Progenitor cell of endocrine pancreas (in vitro differentiated cells): Measurements from ENCODE around the gene CDKN1A. TPM values are rescaled to one million over a fixed set of nuclear protein-coding genes. Genes with fewer than 3 reads are reported as not detected.

Source experiments
- DNase-seq: peaks from one replicate; pipeline ENCODE4 v3.0.0; 2021; ENCODE audit warnings: low spot score; ENCODE audit not compliant: unreplicated experiment
- H3K27ac Mint-ChIP-seq: 2 replicates; pipeline ENCODE4 v1.8.0; 2021; ENCODE audit warnings: mild to moderate bottlenecking, moderate library complexity, mixed read lengths
- H3K27me3 Mint-ChIP-seq: 2 replicates; pipeline ENCODE4 v1.8.0; 2021; ENCODE audit warnings: mixed read lengths
- H3K36me3 Mint-ChIP-seq: 2 replicates; pipeline ENCODE4 v1.8.0; 2022; ENCODE audit warnings: mixed read lengths; ENCODE audit not compliant: insufficient read depth
- H3K4me1 Mint-ChIP-seq: 2 replicates; pipeline ENCODE4 v1.8.0; 2021; ENCODE audit warnings: low read depth, mixed read lengths
- H3K4me3 Mint-ChIP-seq: 2 replicates; pipeline ENCODE4 v1.8.0; 2021; ENCODE audit warnings: low read depth, mild to moderate bottlenecking, moderate library complexity, mixed read lengths
- H3K9me3 Mint-ChIP-seq: 2 replicates; pipeline ENCODE4 v1.8.0; 2021; ENCODE audit warnings: low read depth, mixed read lengths
- total RNA-seq: library from RNA; stranded (reverse); gene quantifications from 2 replicates; pipeline ENCODE4 v1.2.1, GENCODE V29; 2021
- TF ChIP-seq, protein P1 (sequence below): fragments of 200-600 bp; sonication (generic); IDR thresholded peaks from one replicate; pipeline ENCODE4 v1.5.0; 2021; ENCODE audit warnings: antibody characterized with exemption, mild to moderate bottlenecking; ENCODE audit not compliant: unreplicated experiment

Gene CDKN1A
- total RNA-seq, 1 donor from 2014 or later, result 12.4 TPM

DNA sequence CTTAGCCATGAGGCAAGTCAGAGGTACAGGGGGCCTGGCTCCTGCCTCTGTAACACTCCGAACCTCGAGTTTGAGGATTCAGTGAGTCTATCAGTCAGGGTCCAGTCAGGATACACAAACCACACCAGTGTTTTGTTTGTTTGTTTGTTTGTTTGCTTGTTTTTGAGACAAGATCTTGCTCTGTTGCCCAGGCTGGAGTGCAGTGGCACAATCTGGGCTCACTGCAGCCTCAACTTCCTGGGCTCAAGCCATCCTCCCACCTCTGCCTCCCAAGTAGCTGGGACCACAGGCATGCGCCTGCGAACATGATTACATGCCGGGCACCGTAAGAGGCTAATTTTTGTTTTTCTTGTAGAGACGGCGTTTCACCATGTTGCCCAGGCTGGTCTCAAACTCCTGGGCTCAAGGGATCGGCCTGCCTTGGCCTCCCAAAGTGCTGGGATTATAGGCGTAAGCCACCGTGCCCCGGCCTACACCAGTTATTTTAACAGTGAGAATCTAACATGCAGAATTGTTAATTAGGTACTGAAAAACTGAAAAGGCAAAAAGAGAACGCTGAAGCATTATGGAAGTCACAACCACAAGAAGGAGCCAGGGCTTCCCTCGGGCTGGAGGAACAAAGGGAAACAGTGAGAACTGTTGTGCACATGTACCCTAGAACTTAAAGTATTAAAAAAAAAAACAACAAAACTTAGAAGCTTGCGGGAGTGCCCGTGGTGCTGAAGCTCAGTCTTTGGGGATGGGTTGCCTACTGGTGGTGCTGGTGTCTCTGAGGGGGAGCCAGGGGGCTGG is 44.0 kb upstream of the CDKN1A start:
- H3K27me3 Mint-ChIP-seq, result peaks cover 3% of the 10 kb centered on the region
- H3K4me1 Mint-ChIP-seq, result peaks cover 5% of the 10 kb centered on the region
- DNase-seq, result no peak
- TF ChIP-seq, protein P1, sequence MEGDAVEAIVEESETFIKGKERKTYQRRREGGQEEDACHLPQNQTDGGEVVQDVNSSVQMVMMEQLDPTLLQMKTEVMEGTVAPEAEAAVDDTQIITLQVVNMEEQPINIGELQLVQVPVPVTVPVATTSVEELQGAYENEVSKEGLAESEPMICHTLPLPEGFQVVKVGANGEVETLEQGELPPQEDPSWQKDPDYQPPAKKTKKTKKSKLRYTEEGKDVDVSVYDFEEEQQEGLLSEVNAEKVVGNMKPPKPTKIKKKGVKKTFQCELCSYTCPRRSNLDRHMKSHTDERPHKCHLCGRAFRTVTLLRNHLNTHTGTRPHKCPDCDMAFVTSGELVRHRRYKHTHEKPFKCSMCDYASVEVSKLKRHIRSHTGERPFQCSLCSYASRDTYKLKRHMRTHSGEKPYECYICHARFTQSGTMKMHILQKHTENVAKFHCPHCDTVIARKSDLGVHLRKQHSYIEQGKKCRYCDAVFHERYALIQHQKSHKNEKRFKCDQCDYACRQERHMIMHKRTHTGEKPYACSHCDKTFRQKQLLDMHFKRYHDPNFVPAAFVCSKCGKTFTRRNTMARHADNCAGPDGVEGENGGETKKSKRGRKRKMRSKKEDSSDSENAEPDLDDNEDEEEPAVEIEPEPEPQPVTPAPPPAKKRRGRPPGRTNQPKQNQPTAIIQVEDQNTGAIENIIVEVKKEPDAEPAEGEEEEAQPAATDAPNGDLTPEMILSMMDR, result no peak
- no peak overlapping the region for H3K27ac Mint-ChIP-seq
- no peaks in the 10 kb centered on the region for H3K9me3 Mint-ChIP-seq
- no peak overlapping the region for H3K4me3 Mint-ChIP-seq
- H3K36me3 Mint-ChIP-seq, result no peaks in the 10 kb centered on the region

- Mint-ChIP-seq H3K36me3 (no peaks in the 10 kb centered on the region), H3K4me3 (no peak overlapping the region), H3K27me3 (peaks cover under 1% of the 10 kb centered on the region), H3K9me3 (no peaks in the 10 kb centered on the region), H3K4me1 (peaks cover 5% of the 10 kb centered on the region), H3K27ac (no peak overlapping the region)
- TF ChIP-seq, protein P1, result no peak
- no peak for DNase-seq
Measured at GRCh38 chr6:36636283-36636682, 42.2 kb upstream of the CDKN1A start.

- Mint-ChIP-seq H3K4me3 (no peak overlapping the region), H3K27me3 (no peaks in the 10 kb centered on the region), H3K9me3 (no peaks in the 10 kb centered on the region), H3K4me1 (peaks cover 5% of the 10 kb centered on the region), H3K27ac (no peak overlapping the region), H3K36me3 (no peaks in the 10 kb centered on the region)
- no peak for DNase-seq
- TF ChIP-seq, protein P1, result no peak
Measured at GRCh38 chr6:36636687-36637418, 41.7 kb upstream of the CDKN1A start.

DNA sequence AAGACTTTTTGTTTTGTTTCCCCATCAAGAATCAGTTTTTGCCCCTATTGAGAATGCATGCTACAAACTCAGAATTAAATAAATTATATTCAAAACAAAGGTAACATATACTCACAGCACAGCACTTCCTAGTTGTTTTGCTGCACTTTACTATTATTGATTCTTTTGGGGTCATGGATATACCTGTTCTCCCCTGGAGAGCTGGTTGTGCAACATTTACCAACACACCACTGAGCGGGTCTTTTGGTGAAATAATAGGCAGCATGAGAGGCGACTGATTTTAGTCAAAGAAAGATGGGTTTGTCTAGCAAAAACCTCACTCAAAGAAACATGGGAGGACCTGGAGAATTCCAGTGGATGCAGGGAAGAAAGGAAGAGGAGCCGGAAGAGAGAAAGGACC is 39.9 kb upstream of the CDKN1A start:
- H3K27me3 Mint-ChIP-seq, result no peaks in the 10 kb centered on the region
- TF ChIP-seq, protein P1, result no peak
- H3K36me3 Mint-ChIP-seq, result no peaks in the 10 kb centered on the region
- peaks cover 5% of the 10 kb centered on the region for H3K4me1 Mint-ChIP-seq
- no peaks in the 10 kb centered on the region for H3K9me3 Mint-ChIP-seq
- H3K4me3 Mint-ChIP-seq, result no peak overlapping the region
- no peak overlapping the region for H3K27ac Mint-ChIP-seq
- DNase-seq, result no peak

GRCh38 chr6:36639171-36639808 is 39.2 kb upstream of the CDKN1A start:
- DNase-seq, result no peak
- Mint-ChIP-seq H3K9me3 (no peaks in the 10 kb centered on the region), H3K27ac (no peak overlapping the region), H3K4me3 (no peak overlapping the region), H3K4me1 (peaks cover 5% of the 10 kb centered on the region), H3K36me3 (no peaks in the 10 kb centered on the region), H3K27me3 (no peaks in the 10 kb centered on the region)
- TF ChIP-seq, protein P1, result no peak
